Neuronal stem cell (in vitro differentiated cells): ENCODE results near the gene STK32A. TPM values are rescaled to one million over a fixed set of nuclear protein-coding genes. Genes with fewer than 3 reads are reported as not detected.

Source experiments
- small RNA-seq: library from polyadenylated mRNA; stranded (forward); fragments of <200 nt; extraction: miRNeasy Mini kit (QIAGEN cat#:217004); gene quantifications from one replicate; pipeline ENCODE3, GENCODE V24; 2013; ENCODE audit not compliant: insufficient read depth

The STK32A gene

Small RNAs within 50 kb of the gene (small RNA-seq; reads per million reads assigned to genes)
- gene AC011373.1 = not detected
